Activated CD8-positive, alpha-beta T cell treated with anti-CD3 and anti-CD28 coated beads for 36 hours (primary cell): ENCODE data around the gene CD200. TPM values are rescaled to one million over a fixed set of nuclear protein-coding genes. Genes with fewer than 3 reads are reported as not detected.

Source experiments
- ATAC-seq: fragments of 200-7000 bp; cut with Tn5 transposase; one replicate; pipeline ENCODE4 v1.10.0; 2021; ENCODE audit warnings: mild to moderate bottlenecking, moderate library complexity
- CTCF ChIA-PET: fragments of 350-600 bp; sonication (Branson Sonifier 250); formaldehyde crosslinking; loops from one replicate; lab custom pipeline; 2021; ENCODE audit warnings: antibody characterized with exemption; lab: Charles Lee
- POLR2A ChIA-PET: fragments of 350-600 bp; sonication (Branson Sonifier 250); formaldehyde crosslinking; loops from one replicate; lab custom pipeline; 2021; ENCODE audit warnings: antibody characterized with exemption; lab: Charles Lee
- DNase-seq: peaks from one replicate; pipeline ENCODE4 v3.0.0-alpha.2; 2020
- H3K27ac Mint-ChIP-seq: one replicate; pipeline ENCODE4 v1.8.0; 2021; ENCODE audit warnings: mild to moderate bottlenecking, mixed read lengths
- H3K27me3 Mint-ChIP-seq: one replicate; pipeline ENCODE4 v1.8.0; 2021; ENCODE audit warnings: mixed read lengths
- H3K36me3 Mint-ChIP-seq: one replicate; pipeline ENCODE4 v1.8.0; 2021; ENCODE audit warnings: low read depth, mixed read lengths
- H3K4me1 Mint-ChIP-seq: one replicate; pipeline ENCODE4 v1.8.0; 2021; ENCODE audit warnings: low read depth, mixed read lengths
- H3K4me3 Mint-ChIP-seq: one replicate; pipeline ENCODE4 v1.8.0; 2021; ENCODE audit warnings: mild to moderate bottlenecking, moderate library complexity, mixed read lengths
- H3K9me3 Mint-ChIP-seq: one replicate; pipeline ENCODE4 v1.8.0; 2021; ENCODE audit warnings: mixed read lengths
- intact Hi-C: fragments of 100-400 bp; cut with micrococcal nuclease; formaldehyde crosslinking; loops from one replicate; pipeline ENCODE4 v1.10.0; 2022
- total RNA-seq, 2 experiments: library from RNA; stranded (reverse); gene quantifications; one replicate each; pipeline ENCODE4 v1.2.3, GENCODE V29; 2021
- TF ChIP-seq, protein P1 (sequence below): fragments of 200-600 bp; IDR thresholded peaks from one replicate; pipeline ENCODE4 v1.8.0; 2022; ENCODE audit warnings: antibody characterized with exemption, mild to moderate bottlenecking

CD200 gene
- total RNA-seq, 2 experiments from 2014 or later = 15.7 to 16.7 TPM

DNA sequence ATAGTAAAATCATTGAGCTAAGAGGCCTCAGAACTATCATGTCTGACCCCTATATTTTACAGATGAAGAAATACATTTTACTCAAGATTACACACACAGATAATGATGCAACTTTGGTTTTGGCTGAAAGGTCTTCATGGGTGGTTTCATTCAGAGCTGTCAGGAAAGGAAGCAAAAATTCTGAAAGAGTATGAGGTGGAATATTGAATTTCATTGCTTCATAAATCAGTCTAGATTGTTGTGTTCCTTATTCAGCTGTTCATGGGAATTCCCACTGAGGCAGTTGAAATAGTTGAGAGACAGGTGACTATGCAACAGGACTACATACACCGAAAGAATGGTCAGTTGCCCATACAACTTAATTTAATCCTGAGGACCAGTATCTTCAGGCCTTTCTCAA lies 39.4 kb downstream of the CD200 start:
- H3K36me3 Mint-ChIP-seq = peaks cover 2% of the 10 kb centered on the region
- ChIA-PET CTCF (interaction anchor here (0.9 to 1.3 kb wide), 2 partner anchors 12 to 65 kb away, joined by 3 to 4 read pairs; no protein-coding TSS in a partner anchor), POLR2A (no interaction called here)
- DNase-seq (no peak), ATAC-seq (no peak)
- peaks cover 17% of the 10 kb centered on the region for H3K4me1 Mint-ChIP-seq
- TF ChIP-seq, protein P1, sequence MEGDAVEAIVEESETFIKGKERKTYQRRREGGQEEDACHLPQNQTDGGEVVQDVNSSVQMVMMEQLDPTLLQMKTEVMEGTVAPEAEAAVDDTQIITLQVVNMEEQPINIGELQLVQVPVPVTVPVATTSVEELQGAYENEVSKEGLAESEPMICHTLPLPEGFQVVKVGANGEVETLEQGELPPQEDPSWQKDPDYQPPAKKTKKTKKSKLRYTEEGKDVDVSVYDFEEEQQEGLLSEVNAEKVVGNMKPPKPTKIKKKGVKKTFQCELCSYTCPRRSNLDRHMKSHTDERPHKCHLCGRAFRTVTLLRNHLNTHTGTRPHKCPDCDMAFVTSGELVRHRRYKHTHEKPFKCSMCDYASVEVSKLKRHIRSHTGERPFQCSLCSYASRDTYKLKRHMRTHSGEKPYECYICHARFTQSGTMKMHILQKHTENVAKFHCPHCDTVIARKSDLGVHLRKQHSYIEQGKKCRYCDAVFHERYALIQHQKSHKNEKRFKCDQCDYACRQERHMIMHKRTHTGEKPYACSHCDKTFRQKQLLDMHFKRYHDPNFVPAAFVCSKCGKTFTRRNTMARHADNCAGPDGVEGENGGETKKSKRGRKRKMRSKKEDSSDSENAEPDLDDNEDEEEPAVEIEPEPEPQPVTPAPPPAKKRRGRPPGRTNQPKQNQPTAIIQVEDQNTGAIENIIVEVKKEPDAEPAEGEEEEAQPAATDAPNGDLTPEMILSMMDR = no peak
- no peak overlapping the region for H3K27ac Mint-ChIP-seq
- H3K27me3 Mint-ChIP-seq = no peaks in the 10 kb centered on the region
- no peaks in the 10 kb centered on the region for H3K9me3 Mint-ChIP-seq
- intact Hi-C loops = no loop called here
- H3K4me3 Mint-ChIP-seq = no peak overlapping the region

DNA sequence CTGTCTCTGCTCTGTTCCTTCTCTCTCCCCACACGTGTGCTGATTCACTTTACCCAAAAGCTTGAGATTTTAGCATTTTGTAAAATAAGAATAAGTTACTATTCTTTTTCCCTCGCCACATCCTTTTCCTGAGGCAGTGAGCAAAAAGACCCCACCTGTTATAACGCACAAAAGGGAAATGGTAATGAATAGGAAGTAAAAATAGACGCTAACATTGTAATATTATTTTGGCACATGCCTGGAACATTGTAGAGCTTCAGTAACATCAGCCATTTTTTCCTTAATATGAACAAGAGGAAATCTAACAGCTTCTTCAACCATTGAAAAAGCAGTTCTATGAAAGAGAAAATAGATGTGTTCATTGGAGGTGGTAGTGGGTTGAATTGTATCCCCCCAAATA lies 40.5 kb downstream of the CD200 start:
- TF ChIP-seq, protein P1 = no peak
- ChIA-PET POLR2A (no interaction called here), CTCF (no interaction called here)
- H3K27me3 Mint-ChIP-seq = no peaks in the 10 kb centered on the region
- intact Hi-C loops = no loop called here
- peaks cover 1% of the 10 kb centered on the region for H3K36me3 Mint-ChIP-seq
- DNase-seq = no peak
- ATAC-seq = no peak
- H3K4me1 Mint-ChIP-seq = peaks cover 22% of the 10 kb centered on the region
- H3K9me3 Mint-ChIP-seq = no peaks in the 10 kb centered on the region
- no peak overlapping the region for H3K4me3 Mint-ChIP-seq
- no peak overlapping the region for H3K27ac Mint-ChIP-seq

DNA sequence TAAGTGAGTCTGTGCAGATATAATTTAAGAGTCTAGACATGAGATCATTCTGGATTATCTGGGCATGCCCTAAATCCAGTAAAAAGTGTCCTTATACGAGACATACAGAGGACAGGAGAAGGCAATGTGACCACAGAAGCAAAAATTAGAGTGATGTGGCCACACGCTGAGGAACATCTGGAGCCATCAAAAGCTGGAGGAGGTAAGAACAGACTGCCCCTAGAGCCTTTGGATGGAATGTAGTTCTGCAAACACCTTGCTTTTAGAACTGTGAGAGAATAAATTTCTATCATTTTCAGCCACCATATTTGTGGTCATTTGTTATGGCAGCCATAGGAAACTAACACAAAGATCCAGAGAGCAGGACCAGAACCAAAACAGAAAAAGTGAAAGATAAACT lies 41.0 kb downstream of the CD200 start:
- intact Hi-C loops = no loop called here
- peaks cover 1% of the 10 kb centered on the region for H3K36me3 Mint-ChIP-seq
- TF ChIP-seq, protein P1 = no peak

DNA sequence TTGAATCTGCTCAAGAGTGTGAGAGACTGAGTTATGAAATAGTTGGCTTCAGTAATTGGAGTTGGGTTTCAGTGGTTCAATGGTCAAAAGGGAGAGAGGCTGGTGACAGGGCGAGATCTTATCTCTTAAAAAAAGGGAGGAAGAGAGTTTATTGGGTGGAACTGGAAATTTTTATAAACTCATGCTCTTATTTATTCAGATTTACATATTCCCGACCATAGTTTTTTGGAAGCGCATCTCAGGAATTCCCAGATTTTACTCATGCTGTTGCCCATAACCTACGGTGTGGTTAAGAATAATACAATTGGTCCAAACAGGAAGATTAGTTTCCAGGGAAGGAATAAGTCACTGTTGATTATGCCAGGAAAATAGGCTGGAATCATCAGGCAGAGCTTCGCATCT lies 41.4 kb downstream of the CD200 start:
- Mint-ChIP-seq H3K4me3 (no peak overlapping the region), H3K9me3 (no peaks in the 10 kb centered on the region), H3K27ac (no peak overlapping the region), H3K27me3 (no peaks in the 10 kb centered on the region), H3K36me3 (no peaks in the 10 kb centered on the region), H3K4me1 (peaks cover 22% of the 10 kb centered on the region)
- ChIA-PET POLR2A (no interaction called here), CTCF (no interaction called here)
- TF ChIP-seq, protein P1 = no peak
- intact Hi-C loops = no loop called here
- no peak for ATAC-seq
- DNase-seq = no peak

More for the DNA sequence above, 41.0 kb downstream of the CD200 start:
- Mint-ChIP-seq H3K27ac (no peak overlapping the region), H3K9me3 (no peaks in the 10 kb centered on the region), H3K4me1 (peaks cover 22% of the 10 kb centered on the region), H3K27me3 (no peaks in the 10 kb centered on the region), H3K4me3 (no peak overlapping the region)
- ChIA-PET POLR2A (no interaction called here), CTCF (no interaction called here)
- DNase-seq (no peak), ATAC-seq (no peak)

DNA sequence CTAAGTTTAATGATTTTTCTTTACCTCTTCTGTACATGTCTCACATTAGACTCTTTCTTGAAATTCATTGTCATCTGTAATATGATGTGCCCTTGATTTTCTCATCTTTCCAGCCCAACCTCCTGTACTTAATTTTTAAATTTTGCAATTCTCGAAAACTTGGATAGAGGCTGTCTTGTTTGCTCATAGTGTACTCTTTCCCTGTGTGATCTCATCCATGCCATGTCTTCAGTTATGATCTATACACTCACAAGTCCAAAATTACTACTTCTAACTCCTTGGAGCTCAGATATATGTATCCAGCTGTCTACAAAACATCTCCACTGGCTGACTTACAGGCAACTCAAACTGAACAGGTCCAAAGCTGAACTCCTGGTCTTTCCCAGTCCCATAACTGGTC lies 42.2 kb downstream of the CD200 start:
- POLR2A ChIA-PET = no interaction called here
- no peak for ATAC-seq
- DNase-seq = no peak
- Mint-ChIP-seq H3K27ac (no peak overlapping the region), H3K4me3 (no peak overlapping the region), H3K9me3 (no peaks in the 10 kb centered on the region), H3K27me3 (no peaks in the 10 kb centered on the region), H3K4me1 (peaks cover 22% of the 10 kb centered on the region), H3K36me3 (no peaks in the 10 kb centered on the region)
- TF ChIP-seq, protein P1 = no peak
- intact Hi-C loops = no loop called here
- CTCF ChIA-PET = interaction anchor here (1.5 kb wide), 1 partner anchor 42 kb away, joined by 3 read pairs; the partner anchor contains the start of gene CD200
